GM12801 (cell line): Measurements from ENCODE around the gene PITPNM3.

Experiments used
- TF ChIP-seq, protein P1 (sequence below): IDR thresholded peaks from one replicate; pipeline ENCODE4 v1.5.1; 2011; ENCODE audit warnings: control low read depth; ENCODE audit not compliant: insufficient read length; ENCODE audit errors: extremely low read depth

PITPNM3 gene

DNA sequence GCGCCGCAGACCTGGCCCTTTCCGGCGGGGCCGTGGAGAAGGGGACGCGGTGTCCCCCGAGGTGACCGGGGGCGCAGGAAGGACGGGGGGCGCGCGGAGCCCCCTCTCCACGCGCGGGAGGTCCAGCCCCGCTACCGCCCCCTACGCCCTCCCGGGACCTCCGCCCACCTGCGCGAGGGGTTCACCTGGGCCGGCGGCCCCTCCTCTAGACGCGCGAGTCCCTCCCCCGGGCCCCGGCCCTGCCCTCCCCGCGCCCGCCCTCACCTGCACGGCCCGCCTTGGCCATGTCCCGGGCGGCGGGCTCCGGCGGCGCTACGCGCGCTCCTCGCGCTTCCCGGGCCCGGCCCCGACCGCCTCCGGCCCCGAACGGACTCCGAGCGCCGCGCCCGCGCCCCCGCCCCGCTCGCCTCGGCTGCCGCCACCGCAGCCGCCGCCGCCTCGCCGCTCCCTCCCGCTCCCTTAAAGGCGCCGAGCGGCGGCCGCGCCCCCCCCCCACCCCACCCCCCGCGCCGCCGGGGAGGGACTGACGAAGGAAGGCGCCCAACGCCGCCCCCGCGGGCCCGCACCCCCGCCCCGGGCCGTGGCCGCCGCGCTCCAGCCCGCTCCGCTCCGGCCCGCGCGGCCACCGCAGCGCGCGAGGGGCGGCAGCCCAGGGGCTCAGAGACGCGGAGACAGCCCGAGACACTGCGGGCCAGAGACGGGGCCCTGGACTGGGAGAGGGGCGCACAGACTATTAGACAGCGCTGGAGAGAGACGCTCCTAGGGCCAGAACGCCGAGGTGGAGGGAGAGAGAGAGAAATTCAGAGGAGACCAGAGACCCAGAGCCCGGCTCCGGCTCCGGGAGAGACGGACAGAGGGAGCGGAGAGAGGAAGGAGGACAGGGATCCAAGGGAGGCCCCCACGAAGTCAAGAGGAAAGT is at the start of gene PITPNM3:
Gene PITPNM3, minus strand, starts transcription at position 435 of the 919 bp plus-strand sequence. Its CDS starts 149 bp downstream, at position 286.
- TF ChIP-seq, protein P1, sequence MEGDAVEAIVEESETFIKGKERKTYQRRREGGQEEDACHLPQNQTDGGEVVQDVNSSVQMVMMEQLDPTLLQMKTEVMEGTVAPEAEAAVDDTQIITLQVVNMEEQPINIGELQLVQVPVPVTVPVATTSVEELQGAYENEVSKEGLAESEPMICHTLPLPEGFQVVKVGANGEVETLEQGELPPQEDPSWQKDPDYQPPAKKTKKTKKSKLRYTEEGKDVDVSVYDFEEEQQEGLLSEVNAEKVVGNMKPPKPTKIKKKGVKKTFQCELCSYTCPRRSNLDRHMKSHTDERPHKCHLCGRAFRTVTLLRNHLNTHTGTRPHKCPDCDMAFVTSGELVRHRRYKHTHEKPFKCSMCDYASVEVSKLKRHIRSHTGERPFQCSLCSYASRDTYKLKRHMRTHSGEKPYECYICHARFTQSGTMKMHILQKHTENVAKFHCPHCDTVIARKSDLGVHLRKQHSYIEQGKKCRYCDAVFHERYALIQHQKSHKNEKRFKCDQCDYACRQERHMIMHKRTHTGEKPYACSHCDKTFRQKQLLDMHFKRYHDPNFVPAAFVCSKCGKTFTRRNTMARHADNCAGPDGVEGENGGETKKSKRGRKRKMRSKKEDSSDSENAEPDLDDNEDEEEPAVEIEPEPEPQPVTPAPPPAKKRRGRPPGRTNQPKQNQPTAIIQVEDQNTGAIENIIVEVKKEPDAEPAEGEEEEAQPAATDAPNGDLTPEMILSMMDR, result no peak

DNA sequence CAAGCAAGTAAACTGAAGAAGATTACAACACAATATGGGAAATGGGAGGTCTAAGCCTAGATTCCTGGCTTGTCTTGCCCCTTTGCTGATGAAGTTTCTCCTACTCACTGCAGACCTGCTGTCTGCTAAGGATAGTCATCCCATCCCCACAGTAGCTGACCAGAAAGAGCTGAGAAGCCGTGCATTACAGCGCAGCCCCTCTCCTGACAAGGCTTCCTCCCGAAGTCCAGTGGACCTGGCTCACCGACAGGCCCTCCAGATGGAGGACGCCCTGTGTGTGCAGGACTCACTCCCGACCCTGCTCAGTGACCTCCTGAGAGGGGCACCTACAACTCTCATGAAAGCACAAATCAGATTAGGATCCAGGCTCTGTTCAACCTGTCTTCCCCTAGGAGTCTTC is 48.8 kb upstream of the PITPNM3 start:
- TF ChIP-seq, protein P1, result no peak

DNA sequence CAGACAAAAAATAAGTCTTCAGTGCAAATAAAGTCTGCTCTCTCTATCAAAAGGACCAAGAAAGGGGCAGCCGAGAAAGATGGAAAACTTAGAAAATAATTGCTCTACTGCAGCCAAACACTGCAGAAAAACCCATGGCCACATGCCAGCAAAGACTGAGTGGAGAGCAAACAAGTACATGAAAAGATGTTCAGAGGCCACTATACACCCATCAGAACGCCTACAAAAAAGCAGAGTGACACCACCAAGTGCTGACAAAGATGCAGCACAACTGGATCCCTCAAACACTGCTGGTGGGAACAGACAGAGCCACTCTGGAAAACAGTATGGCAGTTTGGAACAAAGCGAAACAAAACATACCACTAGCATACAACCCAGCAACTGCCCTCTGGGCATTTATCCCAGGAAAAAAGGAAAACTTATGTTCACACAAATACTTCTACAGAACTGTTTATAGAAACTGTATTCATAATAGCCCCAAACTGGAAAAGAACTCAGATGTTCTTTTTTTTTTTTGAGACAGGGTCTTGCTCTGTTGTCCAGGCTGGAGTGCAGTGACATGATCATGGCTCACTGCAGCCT is 47.5 kb upstream of the PITPNM3 start:
- TF ChIP-seq, protein P1, result no peak

DNA sequence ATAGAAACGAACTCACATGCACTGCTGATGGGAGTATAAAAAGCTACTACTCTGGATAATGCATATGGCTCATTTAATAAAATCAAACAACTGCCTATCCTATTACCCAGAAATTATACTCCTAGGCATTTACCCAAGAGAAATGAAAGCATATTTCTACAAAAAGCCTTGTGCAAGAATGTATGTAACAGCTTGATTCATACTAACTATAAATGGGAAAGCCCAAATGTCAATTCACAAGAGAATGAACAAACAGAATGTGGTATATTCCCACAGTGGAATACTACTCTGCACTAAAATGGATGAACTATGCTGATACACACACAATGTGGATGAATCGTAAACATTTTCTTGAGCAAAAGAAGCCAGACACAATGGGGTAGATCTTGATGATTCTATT is 45.8 kb upstream of the PITPNM3 start:
- TF ChIP-seq, protein P1, result no peak

DNA sequence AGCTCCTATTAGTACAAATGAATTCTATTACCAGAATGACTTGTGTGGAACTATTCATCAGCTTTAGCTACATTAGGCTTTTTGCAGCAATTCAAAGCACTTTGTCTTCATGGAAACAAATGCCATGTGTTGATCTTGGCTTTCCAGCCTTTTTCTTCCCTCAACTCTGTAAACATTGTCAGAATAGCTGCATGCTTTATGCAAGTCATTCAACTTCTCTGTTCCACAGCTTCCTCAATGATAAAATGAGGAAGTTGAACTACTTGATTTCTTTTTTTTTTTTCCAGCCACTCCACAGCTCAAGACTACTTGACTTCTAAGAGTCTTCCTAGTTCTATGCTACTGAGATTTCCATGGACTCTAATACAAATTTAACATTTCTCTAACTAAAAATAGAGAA is 43.0 kb upstream of the PITPNM3 start:
- TF ChIP-seq, protein P1, result no peak

DNA sequence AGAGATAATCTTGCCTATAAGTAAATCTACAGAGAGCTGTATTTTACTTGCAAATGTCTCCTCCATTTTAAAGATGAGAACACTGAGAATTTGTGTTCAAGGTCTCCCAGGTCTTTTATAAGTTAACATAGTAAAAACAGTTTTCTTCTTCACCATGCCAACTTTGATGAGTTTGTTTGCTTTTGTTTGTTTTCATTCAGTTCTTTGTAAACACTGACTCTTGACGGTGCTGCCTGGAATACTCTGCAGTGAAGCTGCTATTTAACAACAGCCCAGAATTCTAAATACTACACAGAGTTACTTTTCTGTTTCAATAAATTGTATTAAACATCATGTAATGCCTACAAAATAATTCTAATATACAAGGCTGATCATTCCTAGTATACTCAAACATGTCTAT is 41.4 kb upstream of the PITPNM3 start:
- TF ChIP-seq, protein P1, result no peak

DNA sequence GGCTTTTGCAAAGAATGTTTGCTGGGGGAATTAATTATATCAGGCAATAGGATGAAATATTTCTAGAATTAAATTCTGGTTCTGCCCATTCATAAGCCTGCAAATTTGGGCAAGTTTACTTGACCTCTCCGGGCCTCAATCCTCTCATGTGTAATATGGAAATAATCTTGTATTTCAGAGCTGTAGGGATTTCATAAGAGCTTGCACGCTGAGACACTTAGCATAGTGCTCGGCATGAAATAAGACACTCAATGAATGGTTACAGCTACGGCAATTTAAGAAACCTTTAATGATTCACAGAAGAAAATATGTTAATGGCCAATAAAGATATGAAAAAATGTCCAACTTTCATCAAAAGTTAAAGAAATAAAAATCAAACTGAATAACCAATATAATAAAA is 40.6 kb upstream of the PITPNM3 start:
- TF ChIP-seq, protein P1, result no peak
